Mesodermal cell (in vitro differentiated cells): ENCODE results near the gene FCN1.

Experiments used
- H3K27ac ChIP-seq: 2 replicates; pipeline ENCODE4 v1.7.0; 2013; ENCODE audit warnings: mild to moderate bottlenecking, low read depth, low read length, moderate library complexity; ENCODE audit not compliant: severe bottlenecking
- H3K36me3 ChIP-seq: 2 replicates; pipeline ENCODE4 v1.7.1; 2013; ENCODE audit warnings: mild to moderate bottlenecking, low read length, moderate library complexity; ENCODE audit not compliant: control insufficient read depth, insufficient read depth
- H3K4me1 ChIP-seq: one replicate; pipeline ENCODE4 v1.7.1; 2013; ENCODE audit warnings: mild to moderate bottlenecking, low read length; ENCODE audit not compliant: insufficient read depth, control insufficient read depth, poor library complexity, severe bottlenecking
- H3K4me3 ChIP-seq: 2 replicates; pipeline ENCODE4 v1.7.0; 2013; ENCODE audit warnings: low read length, control low read depth, mild to moderate bottlenecking; ENCODE audit not compliant: insufficient read depth, poor library complexity, severe bottlenecking; ENCODE audit errors: extremely low read depth
- H3K9me3 ChIP-seq: 2 replicates; pipeline ENCODE4 v1.7.1; 2013; ENCODE audit warnings: mild to moderate bottlenecking, low read length, moderate library complexity; ENCODE audit not compliant: control insufficient read depth
- WGBS, 2 experiments: methylation state at CpG; one replicate each; pipeline ENCODE4 v1.1.5; 2013; ENCODE audit warnings: missing lambda C conversion rate in 2 of 2; ENCODE audit not compliant: insufficient coverage in 2 of 2; 5-methylcytosine and 5-hydroxymethylcytosine counted together

FCN1 gene

GRCh38 chr9:134943411-134943810 lies 25.7 kb upstream of the FCN1 start:
- H3K36me3 ChIP-seq, result no peaks in the 10 kb centered on the region
- no peak overlapping the region for H3K27ac ChIP-seq
- whole genome bisulfite sequencing, 2 experiments, result 95% methylated on average over 10 to 11 of the region's 13 CpGs
- no peaks in the 10 kb centered on the region for H3K4me1 ChIP-seq
- H3K4me3 ChIP-seq, result no peak overlapping the region
- H3K9me3 ChIP-seq, result no peaks in the 10 kb centered on the region

DNA sequence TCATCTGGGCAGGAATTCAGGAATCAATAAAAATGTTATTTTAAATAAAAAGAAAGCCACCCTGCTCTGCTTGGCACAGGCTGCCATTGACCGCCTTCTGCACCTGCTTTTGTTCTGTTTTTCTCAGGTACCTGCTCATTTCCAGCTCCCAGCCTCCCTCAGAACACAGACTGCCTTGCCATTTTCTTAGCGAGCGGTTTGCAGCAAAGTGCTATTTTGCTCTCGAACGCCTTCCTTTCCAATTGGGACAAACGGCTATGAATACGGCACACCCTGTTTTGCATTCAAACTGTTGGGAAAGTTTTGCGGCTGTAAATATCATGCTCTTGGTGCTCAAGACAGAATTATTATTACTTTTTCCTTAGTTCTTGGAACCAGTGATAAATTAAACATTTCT lies 25.1 kb upstream of the FCN1 start:
- no peaks in the 10 kb centered on the region for H3K9me3 ChIP-seq
- H3K4me3 ChIP-seq, result no peak overlapping the region
- no peaks in the 10 kb centered on the region for H3K36me3 ChIP-seq
- 75 to 82% methylated on average over 8 of the region's 8 CpGs for WGBS, 2 experiments
- no peak overlapping the region for H3K27ac ChIP-seq
- H3K4me1 ChIP-seq, result no peaks in the 10 kb centered on the region

DNA sequence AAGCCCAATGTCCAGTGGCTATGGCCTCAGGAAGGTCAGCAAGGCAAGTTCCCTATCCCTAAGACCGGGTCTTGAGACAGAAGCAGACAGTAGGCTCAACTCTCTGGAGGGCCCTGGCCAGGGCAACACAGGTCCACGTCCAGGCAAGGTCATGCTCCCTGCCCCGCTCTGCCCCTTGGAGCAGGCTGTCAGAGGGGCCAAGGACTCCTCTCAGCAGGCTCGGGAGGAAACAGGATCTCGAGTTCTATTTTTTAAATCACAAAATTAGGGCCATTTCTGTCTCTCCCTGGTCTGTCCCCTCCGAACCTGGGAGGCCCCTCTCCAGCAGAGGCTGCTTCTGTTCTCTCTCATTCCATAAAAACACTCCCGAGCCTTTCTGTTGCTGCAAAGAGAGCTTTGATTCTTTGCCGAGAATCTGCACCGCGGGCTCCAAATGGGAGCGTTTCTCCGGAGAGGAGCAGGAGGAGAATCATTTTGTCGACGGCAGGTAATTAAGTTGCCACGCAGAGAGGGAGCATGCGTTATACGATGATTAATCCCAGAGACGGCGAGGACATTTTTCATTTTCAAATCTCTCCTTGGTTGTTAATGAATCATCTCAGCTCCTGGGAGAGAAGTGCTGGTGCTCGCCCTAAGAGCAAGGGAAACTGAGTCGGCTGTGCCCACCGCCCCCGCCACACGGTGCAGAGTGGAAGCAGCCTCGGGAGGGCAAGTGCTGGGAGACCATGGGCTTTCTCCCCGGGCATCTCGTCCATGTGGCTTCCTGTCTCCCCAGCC lies 24.5 kb upstream of the FCN1 start:
- no peak overlapping the region for H3K4me3 ChIP-seq
- no peaks in the 10 kb centered on the region for H3K9me3 ChIP-seq
- 88 to 91% methylated on average over 25 to 26 of the region's 27 CpGs for WGBS, 2 experiments
- no peaks in the 10 kb centered on the region for H3K4me1 ChIP-seq
- no peak overlapping the region for H3K27ac ChIP-seq
- H3K36me3 ChIP-seq, result no peaks in the 10 kb centered on the region

DNA sequence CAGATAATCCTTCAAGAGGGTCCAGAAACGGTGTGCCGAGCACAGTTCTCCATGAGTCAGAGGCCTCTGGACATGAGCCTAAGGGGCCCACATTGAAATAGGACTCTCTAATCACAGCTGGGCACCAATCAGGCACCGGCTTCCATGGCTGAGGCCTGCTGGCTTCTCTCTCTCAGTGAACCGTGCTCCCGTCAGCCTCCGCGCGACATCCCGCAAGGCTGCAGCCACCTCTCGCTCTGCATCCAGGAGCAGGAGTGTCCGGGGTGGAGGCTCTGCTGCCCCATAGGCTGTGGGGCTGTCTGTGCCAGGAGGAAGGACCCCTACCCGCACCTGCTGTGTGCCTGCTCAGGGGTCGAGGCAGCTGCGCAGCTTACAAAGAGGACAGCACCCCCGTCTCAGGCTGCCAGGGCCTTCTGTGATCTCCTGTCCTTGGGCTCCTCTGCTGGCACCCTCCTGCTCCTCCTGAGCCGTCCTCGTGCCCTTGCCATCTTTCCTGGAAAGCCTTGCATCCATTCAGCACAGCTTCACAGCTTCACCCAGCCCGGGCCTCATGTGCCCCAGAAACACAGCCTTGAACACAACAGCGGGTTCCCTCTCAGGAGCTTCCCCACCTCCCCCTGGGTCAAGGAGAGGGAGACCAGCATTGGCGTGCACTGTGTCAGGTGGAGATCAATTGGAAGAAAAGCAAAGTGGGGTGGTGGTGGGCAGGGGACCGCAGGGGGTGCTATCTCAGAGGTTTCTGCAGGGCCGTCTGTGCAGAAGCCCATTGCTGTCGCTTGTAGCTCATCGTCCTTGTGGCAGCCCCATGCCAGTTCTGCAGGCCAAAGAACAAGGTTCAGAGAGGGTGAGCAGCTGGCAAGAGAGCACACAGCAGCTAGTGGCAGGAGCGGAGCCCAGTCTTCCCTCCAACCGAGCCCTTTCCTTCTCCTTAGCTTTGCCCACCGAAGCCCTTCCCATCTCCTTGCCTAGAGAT lies 22.8 kb upstream of the FCN1 start:
- Histone ChIP-seq H3K4me3 (no peak overlapping the region), H3K27ac (no peak overlapping the region), H3K9me3 (no peaks in the 10 kb centered on the region), H3K4me1 (no peaks in the 10 kb centered on the region), H3K36me3 (no peaks in the 10 kb centered on the region)
- WGBS, 2 experiments, result 93 to 95% methylated on average over 19 to 24 of the region's 27 CpGs

GRCh38 chr9:134939836-134940235 lies 22.1 kb upstream of the FCN1 start:
- Histone ChIP-seq H3K4me3 (no peak overlapping the region), H3K4me1 (no peaks in the 10 kb centered on the region), H3K9me3 (no peaks in the 10 kb centered on the region), H3K36me3 (no peaks in the 10 kb centered on the region), H3K27ac (no peak overlapping the region)
- 89 to 95% methylated on average over 11 of the region's 11 CpGs for WGBS, 2 experiments

DNA sequence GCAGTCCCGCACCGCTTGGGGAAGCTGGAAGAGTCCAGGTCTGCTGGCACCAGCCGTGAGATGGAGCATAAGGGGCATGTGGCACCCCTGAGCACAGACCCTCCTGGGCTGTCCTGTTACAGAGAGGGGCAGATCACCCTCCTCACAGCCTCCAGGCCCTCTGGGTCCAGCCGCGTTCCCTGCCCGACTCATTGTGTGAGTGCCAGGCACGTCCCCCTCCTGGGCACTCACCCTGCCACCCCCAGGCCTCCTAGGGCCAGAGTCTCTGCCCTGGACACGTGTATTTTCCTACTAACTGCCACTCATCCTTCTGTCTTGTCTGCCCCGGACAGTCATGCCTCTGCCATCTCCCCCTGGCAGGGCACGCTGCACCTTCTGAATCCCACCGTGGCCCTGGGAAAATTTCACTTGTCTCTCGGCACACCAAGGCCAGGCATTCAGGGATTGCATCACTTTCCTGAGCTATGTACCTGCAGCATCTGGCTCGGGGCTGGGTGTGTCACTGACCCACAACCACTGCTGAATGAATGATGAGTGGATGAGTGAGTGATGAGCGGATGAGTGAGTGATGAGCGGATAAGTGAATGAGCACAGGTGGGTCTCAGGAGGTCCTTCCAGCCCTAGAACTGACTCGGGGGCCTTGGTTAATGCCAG lies 21.5 kb upstream of the FCN1 start:
- WGBS, 2 experiments, result 92% methylated on average over 15 of the region's 16 CpGs
- Histone ChIP-seq H3K9me3 (no peaks in the 10 kb centered on the region), H3K27ac (no peak overlapping the region), H3K4me1 (no peaks in the 10 kb centered on the region), H3K4me3 (no peak overlapping the region), H3K36me3 (no peaks in the 10 kb centered on the region)

- no peak overlapping the region for H3K27ac ChIP-seq
- no peaks in the 10 kb centered on the region for H3K36me3 ChIP-seq
- H3K9me3 ChIP-seq, result no peaks in the 10 kb centered on the region
- WGBS, 2 experiments, result 72 to 85% methylated on average over 15 to 20 of the region's 21 CpGs
- H3K4me3 ChIP-seq, result no peak overlapping the region
- H3K4me1 ChIP-seq, result no peaks in the 10 kb centered on the region
Measured at GRCh38 chr9:134938346-134939079, 20.8 kb upstream of the FCN1 start.

GRCh38 chr9:134937566-134938345 lies 20.0 kb upstream of the FCN1 start:
- Histone ChIP-seq H3K4me1 (no peaks in the 10 kb centered on the region), H3K36me3 (no peaks in the 10 kb centered on the region), H3K27ac (no peak overlapping the region), H3K4me3 (no peak overlapping the region), H3K9me3 (no peaks in the 10 kb centered on the region)
- WGBS, 2 experiments, result 83 to 84% methylated on average over 8 to 10 of the region's 11 CpGs

DNA sequence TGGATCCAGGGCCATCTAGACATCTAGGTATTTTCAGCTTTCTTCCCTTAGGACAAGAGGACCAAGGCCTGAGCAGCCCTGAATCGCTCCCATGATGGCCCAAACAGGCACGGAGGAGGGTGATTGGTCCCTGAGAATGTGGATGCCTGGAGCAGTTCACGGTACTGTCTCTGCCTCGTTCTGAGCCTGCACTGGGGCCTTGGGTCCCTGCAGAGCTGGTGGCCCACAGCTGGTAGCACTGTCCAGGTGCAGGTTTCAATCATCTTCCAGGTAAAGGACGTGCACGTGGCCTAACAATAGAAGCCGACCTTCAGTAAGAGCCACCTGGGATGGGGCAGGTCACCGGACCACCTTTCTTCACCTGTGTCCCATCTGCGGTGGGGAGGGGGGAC lies 19.4 kb upstream of the FCN1 start:
- no peaks in the 10 kb centered on the region for H3K4me1 ChIP-seq

More for the DNA sequence above, 19.4 kb upstream of the FCN1 start:
- Histone ChIP-seq H3K36me3 (no peaks in the 10 kb centered on the region), H3K9me3 (no peaks in the 10 kb centered on the region), H3K27ac (no peak overlapping the region), H3K4me3 (no peak overlapping the region)
- WGBS, 2 experiments, result 82% methylated on average over 8 of the region's 9 CpGs
